ENCODE measurements around the gene WDR54.
A peak's percentile ranks its signal among the peaks of the same experiment; 100 is the strongest.

Gene WDR54, protein sequence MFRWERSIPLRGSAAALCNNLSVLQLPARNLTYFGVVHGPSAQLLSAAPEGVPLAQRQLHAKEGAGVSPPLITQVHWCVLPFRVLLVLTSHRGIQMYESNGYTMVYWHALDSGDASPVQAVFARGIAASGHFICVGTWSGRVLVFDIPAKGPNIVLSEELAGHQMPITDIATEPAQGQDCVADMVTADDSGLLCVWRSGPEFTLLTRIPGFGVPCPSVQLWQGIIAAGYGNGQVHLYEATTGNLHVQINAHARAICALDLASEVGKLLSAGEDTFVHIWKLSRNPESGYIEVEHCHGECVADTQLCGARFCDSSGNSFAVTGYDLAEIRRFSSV

DNA sequence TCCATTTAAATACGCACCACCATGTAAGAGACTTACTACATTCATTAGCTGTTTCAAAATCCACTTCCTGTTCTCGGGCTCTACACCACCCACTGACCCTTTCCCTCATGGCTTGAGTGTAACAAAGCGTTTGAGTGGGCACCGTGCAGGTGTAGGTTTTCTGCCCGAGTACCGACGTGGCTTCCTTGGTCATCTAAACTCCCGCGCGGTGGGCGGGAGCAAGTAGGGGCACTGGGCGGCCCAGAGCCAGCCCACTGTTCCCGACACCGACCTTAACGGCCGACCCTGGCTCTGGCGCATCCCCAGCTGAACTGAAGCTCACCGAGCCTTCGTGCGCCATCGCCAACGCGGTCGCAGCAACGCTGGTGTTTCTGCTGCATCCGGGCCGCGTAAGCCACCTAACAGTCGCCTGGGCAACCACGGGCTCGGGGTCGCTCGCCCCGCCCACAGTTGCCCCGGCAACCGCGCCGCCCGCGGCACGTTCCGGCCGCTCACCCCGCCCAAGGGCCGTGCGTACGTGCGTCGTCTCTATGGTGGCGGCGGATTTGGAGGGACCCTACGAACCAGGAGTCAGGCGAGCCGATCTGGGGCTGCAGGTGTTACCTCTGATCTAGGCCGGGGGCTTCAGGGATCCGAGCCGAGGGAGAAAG is at the start of gene WDR54, which contains the start of gene C2orf81:
TSS of gene WDR54 (plus strand) at position 510 of the 650 bp plus-strand sequence. CDS start 424 bp downstream, outside the sequence.
TSS of gene C2orf81 (minus strand) at position 399 of the 650 bp plus-strand sequence. CDS start at position 340, 59 bp downstream.
- peak; percentile 88 to 95 for DNase-seq

DNA sequence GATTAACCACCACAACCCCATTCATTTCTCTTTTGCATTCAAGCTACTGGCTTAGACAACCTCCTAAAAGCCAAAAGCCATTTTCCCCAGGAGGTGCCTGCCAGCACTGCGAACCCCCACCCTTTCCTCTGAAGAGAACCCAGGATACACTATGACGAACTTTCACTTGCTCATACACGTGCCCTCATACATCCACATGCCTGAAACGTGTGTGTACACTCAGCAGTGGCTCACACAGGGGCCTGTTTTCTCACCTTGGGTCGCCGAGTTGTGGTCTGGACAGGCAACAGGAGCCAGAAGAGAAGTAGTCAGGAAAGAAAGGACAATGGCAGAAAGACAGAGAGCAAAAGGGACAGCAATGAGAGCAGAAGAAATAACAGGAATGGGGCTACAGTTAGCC is 48.9 kb upstream of the WDR54 start:
- DNase-seq, result no peak

DNA sequence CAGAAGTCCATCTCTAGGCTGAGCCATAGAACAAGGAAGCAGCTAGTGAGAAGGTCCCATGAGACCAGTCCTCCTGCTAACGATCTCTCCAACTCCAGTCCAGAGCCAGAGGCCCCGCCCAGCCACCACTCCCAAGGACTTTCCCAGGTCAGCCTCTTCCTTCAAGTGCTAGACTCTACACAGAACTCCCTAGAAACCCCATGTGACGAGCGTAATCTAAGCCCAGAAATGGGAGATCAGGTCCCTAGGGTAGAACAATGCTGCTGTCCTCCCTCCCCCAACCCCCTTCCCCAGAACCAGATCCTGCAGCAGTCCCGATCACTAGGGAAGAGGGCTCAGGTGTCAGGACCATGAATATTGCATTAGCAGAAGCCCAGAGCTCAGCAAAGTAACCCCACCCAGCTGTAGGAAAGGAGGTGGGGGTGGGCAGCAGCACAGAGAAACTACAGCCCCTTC is 48.3 kb upstream of the WDR54 start:
- DNase-seq, result peak; percentile 86 to 91

DNA sequence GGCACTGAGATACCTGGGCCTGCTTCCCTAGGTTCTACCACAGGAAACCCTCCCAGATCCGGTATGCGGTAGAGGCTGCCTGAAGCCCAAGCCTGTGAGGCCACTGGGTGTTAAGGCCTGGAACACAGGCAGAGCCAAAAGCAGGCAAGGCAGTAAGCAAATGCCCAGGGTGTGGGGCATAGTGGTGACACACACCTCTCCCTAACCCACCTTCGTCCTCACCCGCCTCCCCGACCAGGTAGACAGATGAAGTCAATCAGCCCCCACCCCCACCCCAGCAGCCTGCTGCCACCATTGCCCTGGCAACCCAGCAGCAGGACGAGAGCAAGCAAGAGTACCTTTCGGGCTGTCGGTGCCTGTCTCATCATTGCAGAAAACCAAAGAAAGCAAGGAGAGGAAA is 47.5 kb upstream of the WDR54 start:
- peak; percentile 24 to 44 for DNase-seq

DNA sequence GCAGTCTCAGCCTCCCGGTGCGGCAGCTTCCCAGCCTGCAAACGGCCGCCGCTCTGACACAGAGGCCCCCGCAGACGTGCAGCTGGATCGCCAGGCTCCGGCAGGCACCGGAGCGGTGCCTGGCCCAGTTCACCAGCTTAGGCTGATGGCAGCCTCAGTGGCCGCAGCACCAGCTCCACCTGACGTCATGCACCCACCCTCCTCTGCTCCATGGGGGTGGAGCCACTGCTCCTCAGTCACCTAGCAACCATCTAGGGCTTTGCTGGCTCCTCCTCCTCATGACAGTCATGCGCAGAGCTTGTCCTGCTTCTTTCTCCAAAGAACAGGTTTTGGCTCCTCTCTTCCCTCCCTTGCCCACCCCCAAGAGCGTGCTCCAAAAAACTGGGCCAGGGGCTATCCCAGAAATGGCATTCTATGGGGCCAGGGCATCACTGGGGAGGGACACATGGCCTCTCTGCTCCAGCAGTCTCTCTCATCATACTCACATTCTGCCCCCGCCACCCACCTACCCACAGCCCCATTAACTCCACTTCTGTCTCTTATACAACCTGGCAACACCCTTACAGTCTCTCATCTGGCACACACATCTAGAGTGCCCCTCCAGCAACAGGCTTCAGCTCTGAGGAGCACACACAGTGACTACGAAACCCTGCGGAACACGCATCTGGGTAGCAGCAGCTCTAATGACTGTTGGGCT is 46.9 kb upstream of the WDR54 start:
- DNase-seq, result peak; percentile 82 to 94

DNA sequence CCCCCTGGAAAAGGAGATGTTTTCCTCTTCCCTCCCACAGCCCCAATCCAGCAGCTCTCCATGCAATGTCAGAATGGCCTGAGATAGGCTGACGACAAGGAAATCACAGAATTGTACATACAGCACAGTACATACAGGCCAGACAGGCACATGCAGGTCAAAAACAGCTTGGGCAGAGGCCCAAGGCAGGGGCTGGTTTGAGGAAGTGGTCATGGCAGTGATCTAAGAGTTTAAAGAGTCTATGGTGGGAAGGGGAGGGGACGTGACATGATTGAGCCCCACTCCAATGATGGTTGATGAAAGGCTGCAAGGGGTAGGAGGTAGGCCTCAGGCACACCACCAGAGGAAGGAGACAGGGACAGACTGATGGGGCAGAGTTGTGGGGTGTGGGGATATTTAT is 45.7 kb upstream of the WDR54 start:
- DNase-seq, result no peak

DNA sequence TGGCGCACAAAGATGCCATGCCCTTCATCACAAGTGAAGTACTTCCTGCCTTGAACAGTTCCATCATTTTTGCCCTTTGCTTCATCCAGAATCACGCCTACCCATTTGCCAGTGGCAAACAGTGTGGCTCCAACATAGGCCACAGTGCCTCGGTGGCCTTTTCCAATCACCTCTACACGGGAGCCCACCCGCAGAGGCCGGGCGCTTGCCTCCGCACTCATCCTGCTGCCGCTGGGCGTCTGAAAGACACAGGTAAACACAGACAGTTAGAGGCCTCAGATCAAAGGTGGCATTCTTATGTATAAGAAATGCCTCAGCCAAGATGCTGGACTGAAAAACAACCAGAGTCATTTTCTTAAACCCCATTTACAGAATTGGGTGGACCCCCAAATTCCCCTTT is 43.5 kb upstream of the WDR54 start:
- DNase-seq, result no peak

DNA sequence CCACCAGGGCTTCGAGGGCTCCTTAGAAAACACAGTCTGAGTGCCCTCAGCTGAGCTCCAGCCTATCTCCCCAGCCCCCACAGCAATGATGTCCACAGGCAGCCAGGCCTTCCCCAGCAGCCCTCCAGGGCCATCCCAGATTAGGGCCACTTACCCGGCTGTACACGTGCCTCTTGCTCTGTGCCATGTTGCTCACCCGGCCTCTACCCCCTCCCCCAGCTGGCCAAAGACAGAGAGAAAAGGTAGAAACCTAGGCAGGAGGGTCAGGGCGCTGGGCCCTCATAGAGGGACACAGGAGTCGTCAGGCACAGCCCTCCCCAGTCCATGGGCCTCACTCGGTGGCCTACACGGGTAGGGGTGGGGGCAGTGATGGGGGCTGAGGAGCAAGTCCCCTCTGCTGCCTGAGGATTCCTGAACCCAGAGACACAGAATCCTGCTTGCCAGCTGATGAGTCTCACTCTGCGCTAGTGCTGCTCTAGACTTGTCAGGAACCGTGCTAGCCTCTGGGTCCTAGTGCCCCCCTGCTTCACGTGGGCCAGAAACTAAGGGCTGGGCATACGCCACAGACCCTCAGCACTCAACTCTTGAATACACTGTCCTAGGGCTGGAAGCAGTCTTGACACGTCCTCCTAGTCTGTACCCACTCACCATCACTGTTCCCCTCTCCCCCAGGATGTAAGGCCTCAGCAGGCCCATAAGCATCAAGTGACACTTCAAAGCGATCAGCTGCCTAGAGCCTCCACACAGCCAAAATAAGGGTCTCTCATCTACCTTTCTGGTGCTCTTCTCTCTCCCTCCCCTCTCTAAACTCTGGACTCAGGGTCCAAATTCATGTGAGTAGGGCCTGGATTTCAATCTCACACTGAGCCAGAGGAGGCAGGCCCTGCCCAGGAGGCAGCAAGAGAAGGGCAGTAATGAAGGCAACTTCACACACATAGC is 41.4 kb upstream of the WDR54 start, which contains the start of gene DCTN1:
TSS of gene DCTN1 (minus strand) at position 461 of the 939 bp plus-strand sequence. CDS start at position 187, 274 bp downstream.
- peak; percentile 4 to 31 for DNase-seq

DNA sequence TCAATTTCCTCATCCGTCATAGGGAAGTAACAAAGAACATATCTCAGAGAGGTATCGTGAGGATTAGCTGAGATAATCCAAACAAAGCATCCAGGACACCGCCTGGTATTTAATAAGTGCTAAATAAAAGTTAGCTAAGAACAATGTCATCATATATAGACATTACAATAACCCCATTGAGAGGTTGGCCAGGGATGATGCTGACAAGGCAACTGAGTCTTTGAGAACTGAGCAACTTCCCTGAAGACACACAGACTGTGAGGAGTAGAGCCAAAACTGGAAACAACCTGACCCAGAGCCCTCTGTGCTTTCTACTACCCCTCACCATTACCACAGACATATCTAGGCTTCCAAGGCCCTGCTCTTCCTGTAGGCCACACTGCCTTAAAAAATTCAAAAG is 39.8 kb upstream of the WDR54 start:
- DNase-seq, result no peak

DNA sequence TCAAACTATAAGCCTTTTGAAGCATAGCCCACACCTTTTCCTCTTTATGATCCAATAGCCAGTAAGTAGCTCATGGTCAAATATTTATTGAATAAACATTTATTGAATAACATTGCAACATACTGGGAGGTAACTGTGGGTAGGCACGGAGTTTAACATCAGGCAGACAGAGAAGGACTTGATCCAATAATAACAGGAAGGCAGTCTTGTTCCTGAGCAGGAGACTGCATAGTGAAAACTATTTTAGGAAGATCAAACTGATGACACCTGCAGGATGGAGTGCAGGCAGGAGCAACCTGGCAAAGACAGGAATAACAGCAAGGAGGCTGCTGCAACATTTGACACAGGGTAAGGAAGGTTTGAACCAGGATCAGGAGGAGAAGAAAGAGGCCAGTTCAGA is 38.3 kb upstream of the WDR54 start:
- no peak for DNase-seq

DNA sequence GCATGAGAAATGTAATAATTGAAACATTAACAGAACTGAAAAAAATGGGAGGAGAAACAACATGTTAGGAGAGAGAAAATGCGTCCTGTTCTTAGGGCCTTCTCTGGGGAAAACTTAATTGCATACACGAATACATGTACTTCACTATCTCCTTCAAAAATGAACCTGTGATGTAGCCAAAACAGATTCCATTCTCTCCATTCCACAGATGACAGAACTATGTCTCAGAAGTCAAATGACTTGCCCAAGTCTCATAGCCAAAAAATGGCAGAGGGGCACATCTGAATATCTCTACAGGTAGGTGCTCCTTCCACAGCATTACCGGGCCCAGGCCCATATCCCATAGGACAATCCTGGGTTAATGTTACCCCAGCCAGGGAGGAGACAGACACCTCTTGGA is 37.5 kb upstream of the WDR54 start:
- no peak for DNase-seq

DNA sequence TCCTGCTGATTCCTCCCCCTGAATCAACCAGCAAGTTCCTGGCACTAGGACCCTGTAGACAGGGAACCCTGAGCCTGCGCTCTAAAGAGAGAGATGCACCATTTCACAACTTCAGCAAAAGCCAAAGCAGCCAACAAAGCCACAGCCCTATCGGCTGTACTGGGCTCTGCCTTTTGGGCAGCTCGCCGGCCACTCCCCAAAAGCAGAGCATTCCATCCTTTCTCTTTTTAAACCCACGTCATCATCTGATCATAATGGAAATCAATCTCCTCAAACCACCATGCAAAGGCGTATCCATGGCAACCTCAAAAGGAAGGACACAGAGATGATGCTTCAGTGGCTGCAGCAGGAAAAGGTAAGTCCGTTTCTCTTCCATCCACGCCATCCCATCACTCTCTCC is 36.1 kb upstream of the WDR54 start:
- DNase-seq, result no peak

DNA sequence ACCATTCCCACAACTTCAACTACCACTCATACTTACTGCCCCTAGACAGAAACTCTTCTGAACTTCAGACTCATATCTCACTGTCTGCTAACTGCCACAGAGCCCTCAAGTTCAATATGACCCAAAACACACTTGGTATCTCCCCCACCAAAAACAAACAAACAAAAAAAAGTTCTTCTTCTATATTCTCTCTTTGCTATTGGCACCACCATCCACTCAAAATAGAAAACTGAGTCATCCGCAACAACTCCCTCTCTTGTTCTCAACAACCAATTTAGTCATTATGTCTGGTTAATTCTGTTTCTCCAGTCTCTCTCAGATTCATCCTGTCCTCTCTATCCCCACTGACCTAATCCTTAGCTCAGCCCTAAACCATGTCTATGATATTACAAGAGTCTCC is 34.2 kb upstream of the WDR54 start:
- DNase-seq, result no peak

DNA sequence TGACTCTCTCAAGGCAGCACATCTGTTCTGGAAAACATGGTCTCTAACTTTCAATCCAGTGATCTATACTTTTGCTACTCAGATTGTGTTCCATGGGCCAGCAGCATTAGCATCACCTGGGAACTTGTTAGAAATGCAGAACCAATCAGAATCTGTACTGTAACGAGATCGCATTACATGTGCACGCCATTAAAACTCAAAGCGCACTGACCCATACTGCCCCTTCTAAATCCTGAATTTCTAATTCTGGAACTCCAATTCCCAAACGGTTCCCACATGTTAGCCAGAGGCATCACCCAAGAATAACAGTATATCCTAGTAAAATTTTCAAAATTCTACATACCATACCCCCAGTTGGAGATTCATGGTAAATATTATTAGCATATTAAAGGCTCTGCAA is 30.9 kb upstream of the WDR54 start:
- no peak for DNase-seq

DNA sequence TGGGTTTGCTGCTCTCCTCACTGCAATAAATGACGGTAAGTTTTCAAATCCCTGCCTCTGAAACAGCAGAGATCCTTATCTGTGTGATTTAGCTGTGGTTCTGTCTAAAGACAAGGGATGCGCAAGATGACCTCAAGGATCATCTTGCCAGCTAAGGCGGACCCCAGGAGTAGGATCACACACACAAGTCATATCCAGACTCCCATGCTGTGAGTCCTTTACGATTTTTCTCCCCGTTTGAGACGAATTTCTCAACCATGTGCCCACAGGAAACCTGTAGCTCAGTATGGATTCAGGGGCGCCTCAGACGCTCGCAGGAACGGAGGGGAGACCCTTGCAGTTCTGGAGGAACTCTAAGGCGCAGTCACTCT is 30.3 kb upstream of the WDR54 start:
- peak in 1 of 2 experiments; percentile 54 for DNase-seq

DNA sequence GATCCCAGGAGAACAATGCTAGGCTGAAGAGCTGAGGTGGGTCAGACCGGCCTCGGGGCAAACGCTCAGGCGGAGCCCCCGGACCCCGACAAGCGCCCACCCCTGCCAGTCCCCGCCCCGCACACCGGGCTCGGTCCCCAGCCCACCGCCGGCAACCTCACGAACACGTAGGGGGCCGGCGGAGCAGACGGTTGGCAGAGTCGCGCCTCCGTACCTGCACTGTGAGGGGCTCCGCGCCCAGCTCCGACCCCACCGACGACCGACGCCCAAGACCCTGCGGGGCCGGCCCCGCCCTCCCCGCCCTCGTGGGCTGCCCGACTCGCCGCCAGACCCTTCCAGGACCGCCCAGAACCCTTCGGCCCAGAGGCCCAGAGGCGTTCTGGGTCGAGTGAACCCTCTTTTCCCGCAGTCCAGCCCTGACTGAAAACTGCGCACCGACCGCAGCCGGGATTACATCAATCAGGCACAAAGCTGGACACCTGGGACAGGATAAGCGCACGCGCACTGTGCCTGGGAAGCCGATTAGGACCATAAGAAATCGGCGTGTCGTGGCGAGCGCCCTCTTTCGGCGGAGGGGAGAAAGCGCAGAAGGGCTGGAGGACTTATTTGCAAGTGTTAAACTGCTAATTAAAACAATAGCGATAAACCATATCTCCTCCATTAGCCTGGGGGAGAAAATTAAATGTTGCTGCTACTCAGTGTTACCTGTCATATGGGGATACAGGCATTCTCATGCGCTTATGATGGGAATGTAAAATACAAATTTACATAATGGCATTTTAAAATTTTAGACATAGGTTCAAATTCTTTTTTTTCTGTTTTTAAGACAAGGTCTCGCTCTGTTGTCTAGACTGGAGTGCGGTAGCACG is 29.7 kb upstream of the WDR54 start:
- DNase-seq, result peak; percentile 81 to 94

DNA sequence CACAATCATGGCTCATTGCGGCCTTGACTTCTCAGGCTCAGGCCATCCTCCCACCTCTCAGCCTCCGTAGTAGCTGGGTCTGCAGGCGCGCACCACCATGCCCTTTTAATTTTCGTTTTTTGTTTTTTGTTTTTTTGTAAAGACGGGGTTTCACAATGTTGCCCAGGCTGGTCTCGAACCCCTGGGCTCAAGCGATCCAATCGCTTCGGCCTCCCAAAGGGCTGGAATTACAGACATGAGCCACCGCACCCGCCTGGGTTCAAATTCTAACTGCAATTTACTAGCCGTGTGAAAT is 29.1 kb upstream of the WDR54 start:
- no peak for DNase-seq

DNA sequence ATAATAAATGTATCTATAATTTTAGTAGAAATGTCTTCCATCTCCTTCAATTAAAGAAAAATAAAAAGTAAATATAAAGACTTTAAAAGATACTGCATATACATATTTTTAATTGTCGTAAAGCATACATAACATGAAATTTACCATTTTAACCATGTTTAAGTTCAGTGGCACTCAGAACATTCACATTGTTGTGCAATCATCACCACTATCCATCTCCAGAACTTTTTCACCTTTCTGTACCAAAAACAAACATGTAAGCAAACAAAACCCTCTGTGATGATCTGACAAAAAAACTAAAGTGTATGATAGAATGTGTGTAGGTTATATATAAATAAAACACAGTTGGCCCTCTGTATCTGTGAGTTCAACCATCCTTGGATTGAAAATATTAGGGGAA is 28.0 kb upstream of the WDR54 start:
- no peak for DNase-seq

DNA sequence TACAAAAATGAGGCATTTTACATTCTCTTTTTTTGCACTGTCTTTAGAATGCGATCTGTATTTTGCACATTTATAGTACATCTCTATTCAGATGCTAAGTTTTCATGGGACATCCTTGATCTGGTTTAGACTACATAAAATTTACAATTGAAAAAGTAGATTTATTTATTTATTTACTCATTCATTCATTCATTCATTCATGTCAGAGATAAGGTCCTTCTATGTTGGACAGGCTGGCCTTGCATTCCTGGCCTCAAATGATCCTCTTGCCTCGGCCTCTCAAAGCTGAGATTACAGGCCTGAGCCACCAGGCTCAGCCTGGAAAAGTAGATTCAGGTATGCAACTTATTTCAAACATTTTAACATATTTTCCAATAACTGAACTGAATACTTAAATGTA is 25.4 kb upstream of the WDR54 start:
- DNase-seq, result no peak

DNA sequence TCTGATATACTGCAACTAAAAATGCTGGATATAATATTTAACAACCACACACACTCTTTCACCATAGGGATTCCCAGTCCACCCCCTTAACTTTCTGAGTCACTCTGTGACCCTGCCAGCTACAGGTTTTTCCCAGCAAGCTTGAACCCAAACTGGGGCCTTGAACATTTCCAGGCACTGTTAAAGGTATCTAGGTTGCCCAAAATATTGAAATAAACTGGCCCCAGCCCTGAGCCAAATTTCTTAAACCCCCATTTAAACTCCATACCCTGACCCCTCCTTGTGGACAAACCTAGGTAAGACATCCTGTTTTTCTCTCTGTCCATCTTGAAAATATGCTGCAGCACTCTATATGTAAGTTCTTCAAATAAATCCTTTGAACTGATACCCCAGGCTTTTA is 21.7 kb upstream of the WDR54 start:
- peak in 1 of 2 experiments; percentile 39 for DNase-seq

DNA sequence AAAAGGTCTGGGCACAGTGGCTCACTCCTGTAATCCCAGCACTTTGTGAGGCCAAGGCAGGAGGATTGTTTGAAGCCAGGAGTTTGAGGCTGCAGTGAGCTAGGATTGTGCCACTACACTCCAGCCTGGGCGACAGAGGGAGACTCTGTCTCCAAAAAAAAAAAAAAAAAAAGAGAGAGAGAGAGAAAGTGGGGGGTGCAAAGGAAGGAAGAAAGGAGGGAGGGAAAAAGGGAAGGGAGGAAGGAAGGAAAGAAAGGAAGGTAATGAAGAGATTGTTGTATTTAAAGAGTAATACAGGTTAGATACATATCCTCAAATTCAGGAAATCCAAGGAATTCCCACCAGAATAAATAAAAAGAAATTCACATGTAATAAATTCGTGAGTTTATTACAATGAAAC is 19.6 kb upstream of the WDR54 start:
- no peak for DNase-seq

DNA sequence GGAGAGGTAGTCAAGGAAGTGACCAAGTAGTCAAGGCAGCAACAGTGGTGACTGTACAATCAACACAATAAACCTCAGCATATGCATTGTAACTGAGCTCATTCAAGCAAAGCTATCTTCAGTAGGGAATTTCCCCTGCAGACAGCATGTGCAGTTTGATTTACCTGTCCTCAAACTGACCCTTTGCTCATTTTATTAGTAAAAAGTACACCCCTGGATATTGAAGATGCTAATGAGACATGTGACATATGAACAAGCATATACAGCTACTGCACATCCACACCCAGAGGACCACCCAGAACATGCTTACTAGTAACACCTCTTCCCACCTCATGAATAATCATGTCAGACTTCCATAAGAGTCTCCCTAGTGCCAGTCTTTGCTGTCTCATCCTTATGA is 15.5 kb upstream of the WDR54 start:
- DNase-seq, result no peak

Data from NCI-H526 (cell line).